Hepatic stellate cell (primary cell): ENCODE results near the gene CD1E.
"Not testable (repeated sequence)": the region's sequence is repeated elsewhere in the genome, so short reads cannot be mapped to it uniquely, and the experiment has no call there.

ENCODE experiments used
- DNase-seq: peaks from one replicate; pipeline ENCODE4 v3.0.0; 2011; ENCODE audit warnings: low spot score

CD1E gene

GRCh38 chr1:158353303-158354075 lies at the start of gene CD1E:
CD1E (plus strand) TSS chr1:158353894; CDS start chr1:158353989, 95 bp downstream.
- no peak for DNase-seq

DNA sequence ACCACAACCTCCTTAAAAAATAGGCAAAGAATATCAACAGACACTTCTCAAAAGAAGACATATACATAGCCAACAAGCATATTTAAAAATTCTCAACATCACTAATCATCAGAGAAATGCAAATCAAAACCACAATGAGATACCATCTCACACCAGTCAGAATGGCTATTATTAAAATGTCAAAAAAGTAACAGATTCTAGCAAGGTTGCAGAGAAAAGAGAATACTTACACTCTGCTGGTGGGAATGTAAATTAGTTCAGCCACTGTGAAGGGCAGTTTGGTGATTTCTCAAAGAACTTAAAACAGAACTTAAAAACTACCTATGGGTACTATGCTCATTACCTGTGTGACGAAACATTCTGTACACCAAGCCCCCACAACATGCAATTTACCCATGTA lies 43.1 kb upstream of the CD1E start:
- no peak for DNase-seq

DNA sequence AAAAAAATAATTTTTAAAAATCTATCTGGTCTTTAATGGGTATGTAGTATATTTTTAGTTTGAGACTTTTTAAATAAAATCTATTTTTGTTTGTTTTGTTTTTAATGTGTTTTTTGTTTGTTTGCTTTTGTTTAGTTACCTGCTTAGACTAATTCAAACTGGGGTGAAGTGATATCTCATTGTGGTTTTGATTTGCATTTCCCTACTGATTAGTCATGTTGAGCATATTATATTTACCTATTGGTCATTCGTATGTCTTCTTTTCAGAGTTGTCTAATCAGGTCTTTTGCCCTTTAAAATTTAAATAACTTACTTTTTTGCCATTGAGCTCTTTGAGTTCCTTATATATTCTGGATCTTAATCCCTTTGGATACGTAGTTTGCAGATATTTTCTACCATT lies 42.6 kb upstream of the CD1E start:
- no peak for DNase-seq

DNA sequence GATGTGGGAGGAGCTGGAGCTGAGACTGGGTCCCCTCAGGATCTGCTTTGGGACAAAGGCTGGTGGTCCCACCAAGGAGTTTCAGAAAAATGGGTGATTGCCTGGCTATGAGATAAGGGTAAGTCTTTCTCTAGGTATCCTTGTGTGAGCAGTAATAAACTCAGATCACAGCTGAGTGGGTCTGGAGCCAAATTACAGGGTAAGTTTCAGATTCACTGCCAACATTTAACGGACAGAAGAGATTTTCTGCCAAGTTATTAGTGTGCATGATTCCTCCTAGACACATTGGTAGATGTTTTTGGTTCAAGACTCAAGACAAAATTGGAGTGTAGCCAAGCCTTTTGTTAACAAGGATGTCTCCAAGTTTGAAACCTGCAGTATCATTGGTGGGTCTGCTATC lies 29.8 kb upstream of the CD1E start:
- DNase-seq, result no peak

DNA sequence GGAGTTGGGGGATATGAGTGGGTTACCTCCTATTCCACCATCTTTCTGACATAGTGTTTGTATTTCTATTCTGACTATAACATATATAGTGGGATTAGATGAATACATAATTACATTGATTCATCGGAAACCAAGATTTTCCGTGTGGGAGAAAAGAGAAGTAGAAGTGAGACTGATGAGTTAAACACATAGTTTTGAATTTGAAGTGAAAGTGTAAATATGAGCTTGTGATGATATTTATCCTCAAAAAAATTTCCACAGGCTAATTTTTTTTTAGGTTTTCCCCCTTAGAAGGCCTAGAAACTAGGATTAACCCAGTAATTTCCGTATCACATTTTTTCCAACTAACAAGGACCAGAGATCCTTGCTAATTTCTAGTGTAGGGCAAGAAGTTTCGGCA lies 29.3 kb upstream of the CD1E start:
- DNase-seq, result no peak

GRCh38 chr1:158327481-158327880 lies 26.2 kb upstream of the CD1E start:
- no peak for DNase-seq

DNA sequence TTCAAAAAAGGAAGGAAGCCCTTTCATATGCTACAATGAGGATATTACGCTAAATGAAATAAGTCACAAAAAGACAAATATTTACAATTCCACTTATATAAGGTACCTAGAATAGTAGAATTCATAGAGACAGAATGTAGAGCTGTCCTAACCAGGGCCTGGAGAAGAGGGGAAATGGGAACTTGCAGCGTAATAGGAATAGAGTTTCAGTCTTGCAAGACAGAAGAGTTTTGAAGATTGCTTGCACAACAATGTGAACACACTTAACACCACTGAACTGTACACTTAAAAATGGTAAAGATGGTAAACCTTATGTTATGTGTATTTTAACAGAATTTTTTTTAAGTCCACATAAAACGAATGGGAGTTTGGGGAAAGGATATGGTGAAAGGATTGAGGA lies 25.3 kb upstream of the CD1E start:
- DNase-seq, result no peak

GRCh38 chr1:158329300-158329699 lies 24.4 kb upstream of the CD1E start:
- DNase-seq, result no peak

DNA sequence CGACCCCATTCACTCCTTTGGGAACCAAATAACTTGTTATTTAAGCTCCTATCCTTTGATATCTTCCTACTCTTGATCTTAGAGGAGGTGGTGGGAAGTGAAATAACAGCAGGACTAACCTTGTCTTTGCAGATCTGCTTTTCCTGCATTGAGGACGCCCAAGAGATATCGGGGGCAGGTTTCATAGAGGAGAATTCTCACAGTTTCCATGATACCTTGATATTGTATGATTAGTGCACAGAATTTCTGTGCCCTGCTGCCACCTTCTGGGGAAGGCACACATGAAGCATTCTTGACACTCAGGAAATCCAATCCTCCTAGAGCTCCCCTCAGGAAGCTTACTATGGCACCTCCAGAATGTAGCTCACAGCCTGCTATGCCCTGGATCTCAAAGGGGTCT lies 24.0 kb upstream of the CD1E start:
- DNase-seq, result no peak

DNA sequence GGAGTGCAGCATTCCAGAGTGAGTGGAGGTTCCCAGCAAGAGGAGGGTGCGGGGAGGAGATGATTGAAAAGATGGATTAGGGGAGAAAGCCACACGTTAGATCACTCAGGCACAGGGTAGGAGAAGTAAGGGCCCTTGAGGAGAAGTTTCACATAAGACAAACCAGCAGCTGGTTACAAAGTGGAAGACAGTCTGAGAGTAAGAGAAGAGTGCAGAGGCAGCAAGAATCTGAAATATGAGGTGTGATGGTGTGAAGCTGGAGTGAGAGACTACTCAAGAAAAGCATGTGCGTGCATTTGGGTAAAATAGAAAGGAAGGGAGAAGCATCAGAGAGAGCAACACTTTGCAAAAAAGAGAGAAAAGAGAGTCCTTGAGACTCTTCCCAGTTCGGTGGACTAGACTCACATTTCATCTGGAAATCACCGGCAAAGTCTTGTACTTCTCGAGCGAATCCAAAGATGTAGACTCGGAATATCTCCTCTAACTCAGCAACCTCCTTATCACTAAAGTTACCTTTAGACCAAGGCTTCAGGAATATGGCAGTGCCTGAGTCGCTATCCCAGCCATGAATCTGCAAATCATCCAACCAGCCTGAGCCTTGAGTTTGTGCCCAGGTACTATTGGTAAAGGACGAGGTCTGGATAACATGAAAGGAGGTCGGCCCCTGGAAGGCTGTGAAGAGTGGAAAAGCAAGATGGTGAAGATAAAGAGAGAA lies 23.1 kb upstream of the CD1E start:
- no peak for DNase-seq

- DNase-seq, result no peak
Measured at GRCh38 chr1:158331106-158331425, 22.6 kb upstream of the CD1E start.

- no peak for DNase-seq
Measured at GRCh38 chr1:158331481-158332150, 22.1 kb upstream of the CD1E start, which contains the start of gene CD1B. CD1B (minus strand) TSS chr1:158331531; CDS start chr1:158331423, 108 bp downstream.

DNA sequence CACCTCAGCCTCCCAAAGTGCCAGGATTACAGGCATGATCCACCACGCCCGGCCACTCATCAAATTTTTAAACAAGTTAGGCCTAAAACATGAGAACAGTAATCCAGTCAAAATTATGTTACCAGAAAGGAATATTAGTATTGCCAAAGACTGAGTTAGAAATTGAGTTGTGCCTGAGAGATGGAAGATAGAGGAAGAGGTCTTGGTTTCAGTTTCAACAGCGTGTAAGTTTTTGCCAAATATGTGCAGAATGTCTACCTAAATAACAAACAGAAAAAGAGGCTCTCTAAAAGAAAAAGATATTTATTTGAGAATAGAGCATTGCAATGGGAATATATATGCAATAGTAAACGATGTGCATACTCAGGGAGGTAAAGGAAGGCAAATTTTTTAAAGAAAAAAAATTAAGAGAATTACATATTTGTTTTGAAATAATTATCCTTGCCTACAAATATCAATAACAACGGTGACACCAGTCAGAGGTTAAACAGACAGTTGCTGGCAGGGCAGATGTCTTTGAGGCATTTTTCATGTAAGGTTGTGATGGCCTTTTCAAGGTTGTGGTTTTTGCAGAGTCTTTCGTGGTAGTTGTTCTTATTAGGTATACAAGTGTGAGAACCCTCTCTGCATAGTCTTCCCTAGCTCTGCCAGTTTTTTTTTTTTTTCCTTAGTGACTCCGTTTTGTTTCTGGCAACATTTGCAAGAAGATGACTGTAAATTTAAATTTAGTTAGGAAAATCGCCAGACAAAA lies 20.1 kb upstream of the CD1E start:
- no peak for DNase-seq

GRCh38 chr1:158334526-158335212 lies 19.0 kb upstream of the CD1E start:
- DNase-seq, result no peak

DNA sequence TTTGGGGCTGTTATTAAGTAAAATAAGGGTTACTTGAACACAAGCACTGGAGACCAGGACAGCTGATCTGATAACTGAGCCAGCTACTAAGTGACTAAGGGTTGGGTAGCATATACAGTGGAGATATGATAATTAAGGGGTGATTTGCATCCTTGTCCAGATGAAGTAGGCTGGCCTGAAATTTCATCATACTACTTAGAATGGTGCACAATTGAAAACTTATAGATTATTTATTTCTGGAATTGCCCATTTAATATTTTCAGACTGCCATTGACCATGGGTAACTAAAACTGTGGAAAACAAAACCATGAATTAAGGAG lies 18.5 kb upstream of the CD1E start:
- no peak for DNase-seq

DNA sequence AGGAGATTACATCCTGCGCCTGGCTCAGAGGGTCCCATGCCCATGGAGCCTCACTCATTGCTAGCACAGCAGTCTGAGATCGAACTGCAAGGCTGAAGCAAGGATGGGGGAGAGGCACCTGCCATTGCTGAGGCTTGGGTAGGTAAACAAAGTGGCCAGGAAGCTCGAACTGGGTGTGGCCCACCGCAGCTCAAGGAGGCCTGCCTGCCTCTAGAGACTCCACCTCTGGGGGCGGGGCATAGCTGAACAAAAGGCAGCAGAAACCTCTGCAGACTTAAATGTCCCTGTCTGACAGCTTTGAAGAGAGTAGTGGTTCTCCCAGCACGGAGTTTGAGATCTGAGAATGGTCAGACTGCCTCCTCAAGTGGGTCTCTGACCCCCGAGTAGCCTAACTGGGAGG lies 17.3 kb upstream of the CD1E start:
- not testable (repeated sequence) for DNase-seq

GRCh38 chr1:158348946-158349345 lies 4.7 kb upstream of the CD1E start:
- not testable (repeated sequence) for DNase-seq

DNA sequence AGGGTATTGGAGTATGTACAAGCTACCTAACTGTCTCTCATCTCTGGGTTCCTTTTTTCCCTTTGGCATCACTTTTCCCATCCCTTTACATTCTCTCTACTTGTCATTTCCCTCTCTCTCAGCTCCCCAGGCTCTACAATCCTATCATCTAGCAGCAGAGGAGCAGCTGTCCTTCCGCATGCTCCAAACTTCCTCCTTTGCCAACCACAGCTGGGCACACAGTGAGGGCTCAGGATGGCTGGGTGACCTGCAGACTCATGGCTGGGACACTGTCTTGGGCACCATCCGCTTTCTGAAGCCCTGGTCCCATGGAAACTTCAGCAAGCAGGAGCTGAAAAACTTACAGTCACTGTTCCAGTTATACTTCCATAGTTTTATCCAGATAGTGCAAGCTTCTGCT lies 561 bp downstream of the CD1E start:
- no peak for DNase-seq

- DNase-seq, result no peak
Measured at GRCh38 chr1:158355773-158356285, 2.1 kb downstream of the CD1E start.

- DNase-seq, result no peak
Measured at GRCh38 chr1:158356616-158357015, 2.9 kb downstream of the CD1E start.

- DNase-seq, result no peak
Measured at GRCh38 chr1:158357441-158357840, 3.7 kb downstream of the CD1E start.

- no peak for DNase-seq
Measured at GRCh38 chr1:158362482-158362881, 8.8 kb downstream of the CD1E start.
